NCI-H1930 (cell line): Measurements from ENCODE around the gene PARD3B.
A peak's percentile ranks its signal among the peaks of the same experiment; 100 is the strongest.

ENCODE experiments used
- DNase-seq, 2 experiments: peaks; one replicate each; lab custom pipeline; 2025; lab: John Stamatoyannopoulos, UW

PARD3B gene

DNA sequence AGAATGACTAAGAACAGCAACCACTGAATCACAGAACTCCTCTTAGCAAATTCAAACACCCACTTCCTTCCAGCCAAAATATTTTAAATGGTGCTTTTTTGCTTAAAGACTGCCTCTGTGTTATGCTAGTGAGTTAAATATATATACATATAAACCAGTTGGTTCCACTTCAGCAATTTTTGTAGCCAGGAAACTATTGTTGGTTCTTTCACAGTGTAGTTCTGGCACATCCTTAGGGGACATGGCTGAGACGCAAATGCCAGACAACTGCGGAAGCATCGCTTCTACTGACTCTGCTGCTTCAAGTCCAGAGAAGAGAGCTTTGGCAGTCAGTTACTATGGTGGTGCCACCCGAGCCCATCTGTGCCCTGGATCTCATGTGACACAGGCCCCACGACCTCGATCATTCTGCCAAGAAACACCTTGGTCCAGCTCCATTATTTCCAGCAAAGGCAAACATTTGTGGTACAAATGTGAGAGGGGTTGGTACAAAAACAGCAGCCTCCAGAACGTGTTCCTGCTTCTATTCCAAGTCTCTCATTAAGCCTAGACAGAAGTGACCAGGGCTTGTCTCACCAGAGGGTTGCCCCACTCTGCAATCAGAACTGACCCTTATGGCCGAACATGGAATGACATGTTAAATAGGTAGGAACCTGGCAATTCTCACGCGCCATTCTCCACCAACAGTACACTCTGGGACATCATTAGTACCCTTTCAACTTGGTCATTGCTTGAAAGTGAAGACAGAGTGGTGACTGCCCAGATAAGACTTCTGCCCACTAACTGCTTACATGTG is 1019.3 kb downstream of the PARD3B start:
- no peak for DNase-seq

DNA sequence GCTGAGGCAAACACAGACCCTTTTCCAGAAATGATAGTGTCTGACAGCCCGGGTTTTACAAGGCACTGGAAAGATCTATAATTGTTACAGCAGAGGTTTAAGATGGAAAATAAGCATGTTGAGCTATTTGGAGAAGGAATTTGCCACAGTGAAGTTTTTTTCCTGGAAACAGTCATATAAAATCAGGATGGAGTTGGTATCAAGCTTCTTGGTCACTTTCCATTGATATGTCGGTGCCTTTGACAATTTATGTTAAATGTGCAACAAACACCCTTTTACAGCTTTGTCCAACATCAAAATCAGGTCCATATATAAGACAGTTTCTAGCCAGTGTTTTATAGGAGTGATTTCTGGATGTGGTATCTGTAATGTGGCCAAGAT is 1019.9 kb downstream of the PARD3B start:
- DNase-seq, result no peak

DNA sequence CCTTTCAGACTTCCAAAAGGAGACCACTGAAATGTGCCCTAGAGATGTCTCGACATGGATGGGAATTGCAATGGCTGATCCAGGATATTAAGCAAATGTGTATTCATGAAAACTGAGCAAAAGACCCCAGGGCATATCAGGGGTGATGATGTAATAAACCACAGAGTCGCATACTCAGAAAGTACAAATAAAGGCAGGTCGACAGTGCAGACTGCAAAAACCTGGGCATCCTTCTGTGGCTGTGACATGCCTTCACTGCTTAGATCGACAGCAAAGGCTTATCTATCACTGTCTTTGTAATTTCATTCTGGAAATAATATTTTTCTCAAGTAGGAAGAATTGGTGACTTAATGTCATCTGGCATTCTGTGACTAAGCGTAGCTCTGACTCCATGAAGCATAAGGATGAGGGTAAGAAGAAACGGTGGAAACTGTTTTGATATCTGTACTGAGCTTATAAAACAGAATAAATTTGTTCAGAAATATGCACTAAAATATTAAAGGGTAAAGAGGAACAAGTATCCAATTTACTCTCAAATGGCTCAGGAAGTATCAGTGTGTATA is 1021.4 kb downstream of the PARD3B start:
- DNase-seq, result no peak

DNA sequence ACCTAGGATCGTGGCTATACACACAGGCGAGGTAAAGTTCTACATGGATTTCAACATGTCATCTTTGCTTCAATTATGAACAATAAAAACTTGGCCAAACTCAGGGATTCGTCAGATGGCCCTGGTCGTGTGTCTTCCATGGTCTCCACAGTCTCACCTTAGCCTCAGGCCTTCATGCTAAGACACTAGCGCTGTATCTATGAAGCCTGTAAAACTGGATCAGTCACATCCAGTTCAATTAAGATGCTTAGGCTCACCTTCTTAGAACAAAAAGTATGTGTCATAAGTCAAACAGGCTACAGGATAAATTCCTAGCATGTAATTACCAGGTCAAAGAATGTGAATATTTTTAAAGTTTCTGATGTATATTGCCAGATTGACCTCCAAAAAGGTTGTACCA is 1023.3 kb downstream of the PARD3B start:
- no peak for DNase-seq

DNA sequence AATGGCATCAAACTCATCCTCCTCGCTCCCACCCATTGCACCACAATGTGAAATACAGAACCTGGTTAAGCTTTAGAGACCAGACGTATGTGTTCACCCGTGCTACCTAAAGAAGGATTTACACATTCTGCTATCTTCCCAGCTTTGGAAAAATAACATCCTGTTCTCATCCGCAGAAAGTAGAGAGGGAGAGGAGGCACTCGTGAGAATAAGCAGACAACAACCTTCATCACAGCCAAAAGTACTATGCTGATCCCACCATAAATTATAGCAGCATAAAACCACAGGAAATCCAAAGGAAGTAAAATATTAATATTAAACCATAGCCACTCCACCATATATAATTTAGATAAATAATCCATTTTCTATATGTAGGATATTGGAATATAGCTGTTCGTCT is 1025.4 kb downstream of the PARD3B start:
- no peak for DNase-seq

DNA sequence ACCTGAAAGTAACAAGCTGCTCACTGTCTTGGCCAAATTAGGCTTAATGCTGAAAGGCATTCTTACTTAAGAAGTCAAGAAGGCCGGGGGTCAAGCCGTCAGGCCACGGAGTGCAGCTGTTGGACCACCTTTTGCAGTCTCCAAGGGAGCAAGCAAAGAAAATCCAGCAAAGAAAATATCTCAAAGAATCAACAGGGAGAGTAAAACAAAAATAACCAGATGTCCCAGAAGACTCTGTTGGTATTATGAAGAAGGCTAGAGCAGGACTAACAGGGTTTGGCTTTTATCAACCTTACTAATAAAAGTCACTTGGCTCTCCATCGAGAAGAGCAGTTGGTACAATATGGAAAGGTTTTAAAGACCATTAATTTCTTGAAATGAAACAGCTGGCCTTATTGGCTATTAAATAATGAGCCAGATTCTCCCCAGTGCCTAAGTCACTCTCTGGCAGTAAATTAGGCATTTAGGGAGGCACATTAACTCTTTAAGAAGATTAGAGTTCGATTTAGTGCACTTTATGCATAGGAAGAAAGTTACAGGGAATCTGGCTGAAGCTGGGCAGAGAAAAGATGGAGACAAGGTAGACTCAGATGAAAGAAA is 1026.2 kb downstream of the PARD3B start:
- DNase-seq, result no peak

DNA sequence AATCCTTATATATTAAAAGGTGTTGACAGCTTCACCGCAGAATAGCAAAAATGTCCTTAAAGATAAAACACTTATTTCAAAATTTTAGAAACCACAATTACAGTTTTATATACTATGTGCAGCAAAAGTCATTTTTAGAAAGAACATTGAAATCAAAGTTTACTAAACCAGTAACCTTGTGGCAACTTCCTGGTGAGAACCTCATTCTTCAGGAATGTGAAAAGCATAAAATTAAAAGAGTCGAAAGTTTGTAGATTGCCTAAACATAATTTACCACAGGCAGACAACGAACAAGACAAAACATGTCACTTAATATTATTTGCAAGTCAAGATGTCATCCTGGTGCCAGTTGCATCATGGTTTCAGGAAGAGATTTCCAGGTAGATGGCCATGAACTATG is 1028.7 kb downstream of the PARD3B start:
- DNase-seq, result no peak

DNA sequence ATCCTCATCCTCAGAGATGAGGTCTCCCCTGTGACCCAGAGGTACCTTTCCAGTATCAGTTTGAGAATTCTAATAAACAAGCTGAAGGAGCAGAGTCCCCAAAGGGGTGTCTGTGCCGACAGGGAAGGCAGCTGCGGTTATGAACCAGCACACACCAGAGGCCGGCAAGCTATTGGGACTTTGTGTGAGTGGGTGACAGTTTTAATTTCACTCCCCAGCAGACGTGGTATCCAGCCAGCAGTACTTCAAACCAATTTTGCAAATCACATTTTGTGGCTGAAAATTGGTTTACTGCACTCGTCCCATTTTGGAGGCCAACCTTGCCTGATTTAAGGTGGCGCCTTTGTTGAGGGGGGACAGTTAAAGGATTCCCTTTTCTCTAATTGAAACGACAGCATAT is 1034.1 kb downstream of the PARD3B start:
- no peak for DNase-seq

DNA sequence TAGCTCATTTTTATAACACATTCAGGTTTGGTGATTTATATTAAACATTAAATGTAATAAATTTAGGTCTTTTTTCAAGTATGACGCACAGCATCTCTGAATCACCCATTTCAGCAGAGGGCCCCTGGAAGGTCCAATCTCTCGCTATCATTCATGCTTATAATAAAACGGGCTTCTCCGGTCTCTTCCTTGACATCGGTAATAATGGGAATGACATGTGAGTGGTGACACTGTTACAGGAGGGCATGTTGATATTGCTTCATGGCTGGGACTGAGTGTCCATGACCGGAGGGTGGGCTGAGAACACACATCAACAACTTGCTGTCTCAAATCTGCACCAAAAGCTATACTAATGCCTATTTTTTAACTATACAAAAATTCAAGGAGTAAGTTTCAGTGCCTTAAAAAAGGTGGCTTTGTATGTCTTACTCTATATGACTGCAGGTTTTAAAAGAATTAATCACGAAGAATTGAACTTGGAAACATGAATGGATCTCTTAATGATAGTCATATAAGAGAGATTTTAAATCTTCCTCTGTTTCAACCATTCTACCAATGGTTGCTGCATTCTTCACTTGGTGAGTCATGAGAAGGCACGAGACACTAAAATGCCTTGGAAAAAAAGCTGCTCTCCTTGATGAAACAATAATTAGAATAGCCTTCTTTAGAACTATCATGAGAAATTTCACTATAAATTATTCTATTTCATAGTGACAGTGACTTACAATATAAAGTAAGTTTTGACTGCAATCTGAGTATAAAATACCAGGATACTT is 1035.1 kb downstream of the PARD3B start:
- no peak for DNase-seq

DNA sequence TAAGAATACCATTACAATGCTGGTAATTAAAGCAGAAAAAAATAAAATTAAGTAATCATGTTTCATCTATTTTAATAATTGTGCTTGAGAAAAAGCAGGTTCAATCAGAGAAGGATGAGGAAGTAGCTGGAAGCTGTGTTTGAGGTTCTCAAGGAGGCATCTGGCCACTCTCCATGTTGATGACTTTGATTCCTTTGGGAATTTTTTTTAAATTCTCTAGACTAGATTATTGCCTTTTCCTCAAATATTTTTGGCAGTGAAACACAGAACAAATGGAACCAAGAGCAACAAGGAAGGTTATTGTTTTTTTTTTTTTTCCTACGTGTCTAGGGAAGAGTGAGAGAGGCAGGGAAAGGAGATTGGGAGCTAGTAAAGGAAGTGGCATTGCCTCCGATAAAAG is 1037.1 kb downstream of the PARD3B start:
- DNase-seq, result no peak

DNA sequence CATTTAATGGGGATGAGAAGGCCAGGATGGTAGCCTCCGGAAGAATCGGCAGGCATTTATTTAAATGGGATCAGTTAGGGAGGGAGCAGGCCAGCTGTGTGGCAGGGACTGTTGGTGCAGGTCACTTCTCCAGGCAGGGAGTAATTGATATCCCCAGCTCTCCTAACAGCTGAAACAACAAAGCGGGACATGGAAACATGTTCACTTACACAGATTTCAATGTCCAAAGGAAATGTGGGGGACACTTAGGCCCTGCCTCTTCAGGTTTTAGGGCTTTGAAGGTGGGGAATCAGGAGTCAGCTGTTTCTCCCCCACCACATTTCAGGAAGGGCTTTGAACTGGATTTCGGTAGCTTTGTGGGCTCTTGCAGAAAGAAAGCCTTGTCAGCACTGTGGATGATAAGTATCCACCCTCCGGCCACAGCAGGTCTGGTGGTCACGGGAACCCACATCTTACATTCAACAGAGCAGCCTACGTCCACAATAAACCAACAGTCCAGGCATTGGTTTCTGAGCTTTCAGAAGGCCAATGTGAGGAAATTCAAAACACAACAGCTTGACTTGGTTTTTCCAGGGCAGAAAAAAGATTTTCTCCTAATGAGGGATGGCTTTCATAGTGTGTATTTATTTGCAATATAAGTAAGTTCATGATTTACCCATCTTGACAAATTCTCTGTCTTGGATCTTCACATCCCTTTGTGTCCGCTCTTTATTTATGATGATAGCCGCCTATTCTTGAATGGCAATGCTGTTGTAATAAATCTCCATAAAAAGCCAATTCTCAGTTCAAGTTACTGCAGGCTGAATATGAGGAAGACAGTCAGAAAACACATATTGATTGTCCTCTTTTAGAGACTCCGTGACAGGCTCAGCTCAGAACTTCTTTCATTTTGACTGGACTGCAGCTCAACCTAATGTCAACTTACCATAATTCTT is 1040.4 kb downstream of the PARD3B start:
- peak; percentile 17 to 59 for DNase-seq

DNA sequence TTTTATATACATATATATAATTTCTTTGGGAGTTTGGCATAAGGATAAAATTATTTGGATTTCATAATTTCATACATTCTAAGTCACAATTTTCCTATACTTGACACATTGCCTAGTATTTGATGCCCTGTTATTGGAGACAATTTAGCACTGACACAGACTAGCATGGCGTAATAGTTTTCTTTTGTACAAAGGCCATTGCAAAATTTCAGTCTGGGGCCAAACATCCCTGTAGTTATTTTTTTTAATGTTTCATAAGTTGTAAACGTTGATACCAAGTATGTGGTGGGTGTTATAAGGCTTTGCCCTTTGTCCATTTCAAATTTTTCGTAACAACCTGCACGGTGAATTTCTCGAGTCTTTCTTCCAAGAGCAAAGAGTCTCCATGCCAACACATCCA is 1041.4 kb downstream of the PARD3B start:
- no peak for DNase-seq

DNA sequence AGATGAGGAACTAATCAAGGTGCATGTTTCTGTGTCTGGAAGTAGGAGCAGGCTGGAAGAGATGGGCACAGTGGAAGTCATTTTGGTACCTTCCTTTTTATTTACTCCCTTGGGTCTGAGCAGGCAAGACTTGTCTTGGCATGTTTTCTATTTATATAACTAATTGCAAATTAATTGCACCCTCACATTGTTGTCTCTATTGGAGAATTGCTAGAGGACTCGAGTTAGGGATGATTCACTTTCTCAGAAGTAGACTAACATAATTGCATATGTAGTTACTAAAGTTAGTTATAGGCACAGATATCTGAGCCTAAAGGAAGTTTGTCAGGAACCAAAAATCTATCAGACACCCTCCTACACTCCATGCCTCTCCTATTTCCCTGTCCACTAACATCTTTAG is 1044.2 kb downstream of the PARD3B start:
- DNase-seq, result no peak

DNA sequence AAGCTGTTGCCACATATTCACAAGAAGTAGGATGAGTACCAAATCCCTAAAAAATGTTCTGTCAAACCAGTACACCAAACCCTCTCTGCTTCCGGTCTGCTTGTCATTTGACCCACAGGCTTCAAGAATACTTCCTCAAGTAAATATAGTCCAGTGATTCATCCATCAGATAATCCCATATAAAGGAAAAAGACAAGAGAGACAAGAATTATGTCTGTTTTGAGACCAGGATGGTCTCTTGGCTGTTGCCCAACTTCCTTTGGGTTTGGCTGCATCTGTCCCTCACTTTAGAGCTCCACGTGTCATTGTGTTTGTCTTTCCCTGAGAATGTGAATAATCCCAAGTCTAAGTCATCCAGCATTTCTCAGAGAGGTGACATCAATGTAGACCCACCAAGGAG is 1045.5 kb downstream of the PARD3B start:
- DNase-seq, result no peak

DNA sequence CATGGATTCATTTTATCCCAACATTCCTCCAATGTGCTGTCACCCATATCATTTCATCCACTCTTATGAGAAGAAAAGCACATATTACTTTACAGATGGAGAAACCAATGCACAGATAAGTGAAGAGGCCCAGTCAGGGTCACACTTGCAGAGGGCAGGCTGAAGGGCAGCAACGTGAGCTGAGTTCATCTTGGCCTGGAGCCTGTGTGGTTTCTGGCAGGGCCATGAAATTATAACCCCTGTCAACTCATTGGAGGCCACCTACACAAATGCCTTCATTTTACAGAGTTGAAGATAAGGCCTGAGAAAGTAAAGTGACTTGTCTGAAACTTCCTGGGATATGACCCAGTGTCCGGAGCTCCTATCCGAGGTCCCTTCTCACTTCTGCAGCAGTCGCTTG is 1048.6 kb downstream of the PARD3B start:
- DNase-seq, result no peak

DNA sequence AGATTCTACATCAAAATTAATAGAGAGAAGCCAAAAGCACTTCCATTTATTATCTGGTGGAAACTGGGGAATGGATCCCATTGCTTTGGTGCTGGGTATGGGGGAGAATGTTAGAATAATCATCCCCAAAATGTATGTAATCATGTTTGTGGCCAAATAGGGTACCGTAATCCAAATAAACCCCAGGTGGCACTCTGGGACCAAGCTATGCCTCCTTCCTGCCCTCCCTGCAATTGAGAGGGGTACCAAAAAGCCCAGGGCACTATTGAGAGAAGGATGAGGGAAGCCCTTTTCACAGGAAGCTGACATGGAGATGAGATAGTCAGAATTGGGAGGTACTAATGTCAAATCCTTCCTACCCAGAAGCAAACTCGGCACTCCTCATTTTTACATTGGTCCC is 1051.3 kb downstream of the PARD3B start:
- DNase-seq, result no peak

DNA sequence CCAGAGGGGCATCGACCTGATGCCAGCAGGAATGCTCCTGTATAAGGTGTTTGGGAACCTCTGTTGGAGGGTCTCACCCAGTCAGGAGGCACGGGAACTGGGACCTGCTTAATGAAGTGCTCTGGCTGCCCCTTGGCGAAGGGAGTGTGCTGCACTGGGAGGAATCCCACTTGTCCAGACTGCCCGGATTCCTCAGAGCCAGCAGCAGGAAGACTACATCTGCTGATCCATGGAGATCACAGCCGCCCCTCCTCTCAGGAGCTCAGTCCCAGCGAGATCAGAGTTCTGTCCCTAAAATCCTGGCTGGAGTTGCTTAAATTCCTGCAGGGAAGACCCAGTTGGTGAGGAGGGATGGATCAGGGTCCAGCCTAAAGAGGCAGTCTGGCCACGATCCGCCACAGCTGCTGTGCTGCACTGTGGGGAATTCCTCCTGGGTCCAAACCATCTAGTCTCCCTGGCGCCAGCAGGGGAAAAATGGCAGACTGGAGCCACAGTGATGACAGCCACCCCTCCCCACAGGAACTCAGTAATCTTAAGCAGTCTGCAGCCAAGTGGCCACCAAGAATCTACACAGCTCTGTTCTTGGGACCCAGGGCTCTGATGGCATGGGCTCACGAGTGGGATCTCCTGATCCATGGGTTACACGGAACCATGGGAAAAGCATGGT is 1060.5 kb downstream of the PARD3B start:
- DNase-seq, result no peak

DNA sequence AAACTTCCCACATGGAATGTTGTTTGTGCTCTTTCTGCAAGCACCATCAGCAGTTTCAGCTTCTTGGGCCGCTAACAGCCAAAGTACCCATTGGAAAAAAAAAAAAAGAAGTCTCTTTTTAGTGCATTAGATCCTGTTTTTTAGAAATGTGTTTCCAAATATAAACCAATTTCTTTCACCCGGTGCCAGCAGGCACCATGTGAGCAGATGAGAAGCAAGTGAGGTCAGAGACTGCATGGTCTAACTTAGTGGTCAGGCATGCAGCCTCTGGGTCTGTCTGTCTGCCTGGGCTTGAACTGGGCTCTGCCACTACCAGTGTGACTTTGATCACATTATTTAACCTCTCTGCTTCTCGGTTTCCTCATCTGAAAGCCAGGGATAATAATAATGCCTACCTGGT is 1061.9 kb downstream of the PARD3B start:
- DNase-seq, result no peak

DNA sequence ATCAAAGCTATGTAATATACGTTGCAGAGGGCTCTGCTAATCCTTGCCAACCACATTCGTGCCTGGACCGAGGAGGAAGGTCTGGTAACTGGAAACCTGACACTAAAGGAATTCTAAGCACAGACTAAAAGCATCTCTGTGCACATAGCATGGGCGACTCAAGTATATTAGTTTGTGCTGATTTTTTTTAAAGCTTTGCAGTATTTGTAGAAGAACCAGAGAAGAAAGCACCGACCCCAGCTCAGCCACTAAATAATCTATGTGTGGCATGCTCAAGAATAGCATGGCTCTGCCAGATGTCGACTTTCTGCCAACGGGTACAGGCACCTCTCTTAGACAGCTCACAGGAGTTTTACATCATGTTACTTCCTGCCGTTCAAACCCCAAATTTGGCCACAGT is 1063.8 kb downstream of the PARD3B start:
- DNase-seq, result no peak

DNA sequence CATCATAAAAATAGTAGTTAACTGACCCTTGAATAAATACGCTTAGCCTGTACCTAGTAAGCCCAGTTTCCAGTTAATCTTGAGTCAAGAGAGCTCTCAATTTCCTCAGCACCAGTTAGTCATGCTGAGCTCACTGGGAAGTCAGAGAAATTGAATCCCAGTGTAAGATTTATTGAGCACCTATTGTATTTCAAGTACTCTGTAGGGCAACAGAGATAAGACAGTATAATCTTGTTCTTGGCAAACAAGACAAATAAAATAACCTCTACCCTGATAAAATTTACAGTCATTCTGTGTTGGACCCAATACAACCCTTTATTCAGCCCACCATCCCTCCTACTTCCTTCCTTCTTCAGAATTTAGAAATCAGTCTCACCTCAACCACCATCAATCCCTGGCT is 1065.2 kb downstream of the PARD3B start:
- DNase-seq, result no peak

DNA sequence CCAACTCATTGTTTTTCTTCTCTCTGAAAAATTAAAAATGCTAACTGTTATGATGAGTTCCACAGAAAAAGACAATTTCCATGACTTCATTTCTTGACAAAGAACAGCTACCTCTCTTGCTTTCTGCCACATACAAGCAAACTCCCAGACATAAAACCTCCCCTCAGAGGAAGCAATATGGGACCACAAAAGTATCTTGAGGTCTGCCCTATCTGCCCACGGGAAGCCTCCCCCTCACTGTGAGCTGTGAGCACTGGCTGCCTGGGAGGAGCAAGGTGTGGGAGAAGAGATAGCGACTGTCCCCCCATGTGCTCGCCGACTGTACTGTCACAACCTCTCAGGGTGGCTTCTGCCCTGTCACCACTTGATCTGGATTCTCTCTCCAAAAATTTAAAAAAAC is 1067.4 kb downstream of the PARD3B start:
- no peak for DNase-seq
